ENCODE measurements around the gene SYK.
"Not testable (repeated sequence)": the region's sequence is repeated elsewhere in the genome, so short reads cannot be mapped to it uniquely, and the experiment has no call there.

SYK gene

DNA sequence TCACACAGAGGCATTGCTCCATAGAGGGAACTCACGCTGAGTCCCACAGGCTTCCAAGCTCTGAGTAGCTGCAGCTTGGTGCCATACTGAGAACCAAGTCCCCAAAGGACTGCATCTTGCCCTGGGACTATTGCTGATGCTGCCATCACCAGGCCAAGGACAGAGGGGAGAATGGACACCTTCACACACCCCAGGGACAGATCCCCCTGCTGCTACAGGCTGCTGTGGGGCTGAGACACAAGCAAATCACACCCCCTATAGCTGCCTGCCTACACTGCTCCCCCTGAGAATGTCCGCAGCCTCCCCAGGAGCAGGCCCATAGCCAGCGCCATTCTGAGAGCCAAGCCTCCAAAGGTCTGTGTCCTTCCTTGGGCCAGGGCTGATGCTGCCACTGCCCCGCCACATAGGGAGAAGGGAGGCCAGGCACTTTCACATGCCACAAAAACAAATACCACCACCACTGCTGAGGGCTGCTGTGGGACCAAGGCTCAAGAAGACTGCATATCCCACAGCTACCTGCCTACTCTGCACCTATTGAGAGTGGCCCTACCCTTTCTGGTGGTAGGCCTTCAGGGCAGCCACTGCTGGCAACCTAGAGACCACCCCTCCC lies 81.5 kb downstream of the SYK start:
- DNase-seq: no peak

DNA sequence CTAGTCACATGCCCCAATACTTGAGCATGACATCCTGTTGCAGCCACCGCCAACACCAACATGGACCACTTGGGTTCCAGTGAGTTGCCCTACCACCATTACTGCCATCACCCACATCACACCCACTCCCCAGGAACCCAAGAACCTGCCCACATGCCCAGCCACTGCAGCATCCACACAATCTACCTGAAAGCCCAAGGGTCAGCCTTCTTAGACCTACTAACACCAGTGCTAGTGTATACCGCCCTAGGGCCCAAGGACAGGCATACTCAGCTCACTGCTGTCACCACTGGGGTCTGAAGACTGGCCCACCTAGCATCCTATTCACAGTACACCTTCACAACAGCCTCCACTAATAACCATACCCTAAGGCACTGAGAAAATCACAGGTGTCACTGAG lies 82.0 kb downstream of the SYK start:
- DNase-seq: no peak

DNA sequence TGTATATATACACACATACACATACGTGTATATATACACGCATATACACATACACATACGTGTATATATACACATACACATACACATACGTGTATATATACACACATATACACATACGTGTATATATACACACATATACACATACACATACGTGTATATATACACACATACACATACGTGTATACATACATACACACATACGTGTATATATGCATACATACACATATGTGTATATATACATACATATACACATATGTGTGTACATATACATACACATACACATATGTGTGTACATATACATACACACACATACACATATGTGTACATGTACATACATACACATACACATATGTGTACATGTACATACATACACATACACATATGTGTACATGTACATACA lies 82.6 kb downstream of the SYK start:
- DNase-seq: no peak

DNA sequence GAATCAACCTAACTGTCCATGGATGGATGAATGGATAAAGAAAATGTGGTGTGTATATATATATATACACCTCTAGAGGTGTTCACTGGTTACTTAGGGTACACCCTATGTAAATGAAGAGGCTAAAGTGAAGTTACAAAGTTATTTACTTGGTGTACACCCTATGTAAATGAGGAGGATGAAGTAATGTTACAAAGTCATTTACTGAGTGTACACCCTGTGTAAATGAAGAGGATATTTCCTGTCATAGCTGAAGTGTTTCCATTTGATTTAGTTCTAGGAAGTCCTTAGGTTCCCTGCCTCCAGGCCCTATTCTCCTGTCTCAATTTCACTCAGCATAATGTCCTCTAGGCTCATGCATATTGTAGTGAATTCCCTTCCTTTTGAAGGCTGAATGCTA lies 85.2 kb downstream of the SYK start:
- not testable (repeated sequence) for DNase-seq

DNA sequence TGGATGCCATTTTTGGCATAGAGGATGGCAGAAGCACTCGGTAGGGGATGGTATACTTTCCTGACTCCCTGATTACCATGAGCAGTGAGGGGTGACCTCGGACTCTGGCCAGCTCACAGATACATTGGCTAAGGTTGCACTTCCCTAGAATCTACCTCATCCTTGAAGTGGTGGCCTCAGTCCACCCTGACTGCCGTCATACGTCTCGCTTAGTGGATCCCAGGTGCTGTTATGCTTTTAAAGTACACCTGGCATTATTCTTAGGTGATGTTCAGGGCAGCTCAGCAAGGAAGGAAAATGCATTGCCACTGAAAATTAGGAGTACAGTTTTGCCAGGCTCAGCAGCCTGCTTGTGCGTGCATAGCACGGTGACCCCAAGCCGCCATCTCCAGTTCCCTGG lies 87.3 kb downstream of the SYK start:
- DNase-seq: no peak

DNA sequence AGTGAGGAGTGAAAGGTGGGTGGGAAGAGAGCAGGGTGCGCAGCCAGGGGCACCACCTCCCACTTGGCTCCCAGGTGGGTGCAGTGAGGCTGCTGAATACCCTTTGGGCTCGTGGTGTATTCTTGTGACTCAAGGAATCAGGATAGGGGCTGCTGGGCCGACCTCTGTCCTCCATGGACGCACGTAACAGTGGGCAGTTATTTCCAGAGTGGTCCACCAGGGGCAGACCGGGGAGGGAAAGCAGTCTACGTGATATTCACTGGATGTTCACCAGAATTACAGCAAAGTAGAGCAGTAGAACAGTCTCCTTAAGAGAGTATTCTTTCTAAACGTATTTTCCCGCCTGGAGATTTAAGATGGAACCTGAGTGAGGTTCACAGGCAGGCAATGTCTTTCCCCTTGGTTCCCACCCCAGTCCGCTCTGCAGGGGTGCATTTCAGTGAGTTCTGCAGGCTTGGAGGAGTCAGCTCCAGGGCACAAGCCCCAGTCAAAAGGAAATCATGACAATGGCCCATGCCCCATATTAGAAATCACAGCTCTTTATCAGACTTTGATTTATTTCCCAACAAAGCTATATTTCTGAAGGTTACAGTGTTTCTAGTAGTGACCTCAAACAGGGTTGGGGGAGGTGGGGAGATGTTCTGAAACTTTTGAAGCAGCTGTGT lies 88.7 kb downstream of the SYK start:
- no peak for DNase-seq

DNA sequence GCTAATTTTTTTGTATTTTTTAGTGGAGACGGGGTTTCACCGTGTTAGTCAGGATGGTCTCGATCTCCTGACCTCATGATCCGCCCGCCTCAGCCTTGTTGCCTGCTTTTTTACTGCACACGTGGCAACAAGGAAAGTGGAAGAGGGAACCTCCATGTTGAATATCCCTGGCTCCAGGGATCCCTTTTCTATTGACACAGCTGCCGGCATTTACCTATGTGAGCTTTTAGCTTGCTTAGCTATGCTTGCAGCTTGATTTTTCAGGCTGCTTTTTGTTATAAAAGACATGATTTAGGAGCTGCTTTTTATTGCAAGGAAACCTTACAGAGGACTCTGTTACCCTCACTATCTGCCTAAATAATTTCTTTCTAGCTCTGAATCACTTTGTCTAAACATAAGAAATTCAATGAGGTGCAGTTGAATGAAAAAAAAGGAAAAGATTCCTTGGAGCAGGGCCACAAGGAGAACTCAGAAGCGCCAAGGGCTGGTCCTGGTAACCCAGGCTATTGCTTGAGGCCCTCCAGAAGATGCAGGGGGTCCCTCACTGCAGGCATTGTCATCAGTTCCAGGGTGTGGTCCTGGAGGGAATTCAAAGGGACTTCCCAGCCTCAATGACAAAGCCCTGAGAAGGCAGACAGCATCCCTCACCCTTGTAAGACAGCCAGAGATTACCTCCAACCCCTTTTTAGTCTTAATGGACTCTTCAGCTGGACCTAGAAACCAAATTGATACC lies 89.9 kb downstream of the SYK start:
- no peak for DNase-seq

DNA sequence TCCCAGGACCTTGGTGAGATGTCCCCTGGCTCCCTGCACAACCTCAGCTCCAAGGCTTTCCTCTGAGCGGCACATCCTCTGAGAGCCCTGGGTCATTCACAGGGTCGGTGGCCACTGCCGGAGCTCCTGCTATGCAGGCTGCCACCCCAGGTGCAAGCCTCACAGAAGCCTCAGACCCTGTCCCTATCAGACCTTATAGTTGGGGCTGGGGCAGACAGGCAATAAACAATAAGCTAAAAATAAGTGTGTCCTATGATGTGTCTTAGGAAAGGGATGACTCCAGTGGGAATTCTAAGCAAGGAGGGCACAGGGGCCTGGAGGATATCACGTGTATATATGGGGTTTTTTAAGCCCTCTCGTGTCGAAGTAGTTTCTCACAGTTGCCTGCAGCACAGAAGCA lies 91.3 kb downstream of the SYK start:
- DNase-seq: no peak

DNA sequence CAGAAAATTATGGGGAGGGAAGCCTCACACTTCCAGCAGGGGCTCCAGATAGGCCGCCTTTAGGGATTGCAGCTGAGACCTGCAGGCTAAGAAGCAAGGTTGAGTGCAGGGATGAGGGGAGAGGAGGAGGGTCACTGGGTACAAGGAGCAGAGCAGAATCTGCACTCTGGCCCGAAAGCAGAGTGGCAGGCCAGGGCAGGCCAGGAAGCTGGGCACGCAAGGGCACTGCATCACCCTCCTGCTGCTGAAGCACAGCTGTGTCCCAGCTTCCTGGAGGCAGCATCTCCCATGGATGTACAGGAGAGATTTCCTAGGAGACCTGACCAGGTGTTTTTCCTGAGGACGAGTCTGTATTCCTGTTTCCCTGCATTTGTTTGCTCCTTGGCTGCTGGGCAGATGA lies 92.1 kb downstream of the SYK start:
- no peak for DNase-seq

DNA sequence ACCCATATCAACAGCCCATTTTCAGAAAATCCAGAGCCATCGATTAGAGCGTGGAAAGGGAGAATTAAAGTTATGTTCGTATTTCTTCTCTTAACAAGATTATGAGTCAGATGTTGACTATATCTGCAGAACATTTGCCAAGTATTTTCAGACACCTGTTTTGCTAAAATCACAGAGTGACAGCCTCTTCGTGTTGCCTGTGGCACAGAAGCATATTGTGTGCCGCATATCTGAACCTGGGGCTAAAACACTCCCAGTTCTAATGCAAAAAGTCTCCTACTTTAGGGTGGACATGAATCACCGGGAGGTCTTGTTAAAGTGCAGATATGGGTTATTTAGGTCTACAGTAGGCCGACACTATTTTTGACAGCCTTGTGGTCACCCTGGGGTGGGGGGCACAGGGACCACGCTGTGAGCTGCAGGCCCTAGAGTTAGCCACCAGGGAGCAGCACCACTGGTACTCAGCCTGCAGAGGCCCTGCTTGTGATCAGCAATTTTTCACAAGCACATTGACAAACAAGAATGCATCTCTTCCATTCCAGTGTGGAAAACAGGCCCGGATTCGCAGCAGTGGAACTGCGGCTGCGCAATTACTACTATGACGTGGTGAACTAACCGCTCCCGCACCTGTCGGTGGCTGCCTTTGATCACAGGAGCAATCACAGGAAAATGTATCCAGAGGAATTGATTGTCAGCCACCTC lies 93.5 kb downstream of the SYK start:
- DNase-seq: no peak

DNA sequence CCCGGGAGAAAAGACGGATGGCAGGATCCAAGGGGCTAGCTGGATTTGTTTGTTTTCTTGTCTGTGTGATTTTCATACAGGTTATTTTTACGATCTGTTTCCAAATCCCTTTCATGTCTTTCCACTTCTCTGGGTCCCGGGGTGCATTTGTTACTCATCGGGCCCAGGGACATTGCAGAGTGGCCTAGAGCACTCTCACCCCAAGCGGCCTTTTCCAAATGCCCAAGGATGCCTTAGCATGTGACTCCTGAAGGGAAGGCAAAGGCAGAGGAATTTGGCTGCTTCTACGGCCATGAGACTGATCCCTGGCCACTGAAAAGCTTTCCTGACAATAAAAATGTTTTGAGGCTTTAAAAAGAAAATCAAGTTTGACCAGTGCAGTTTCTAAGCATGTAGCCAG lies 94.2 kb downstream of the SYK start:
- no peak for DNase-seq

DNA sequence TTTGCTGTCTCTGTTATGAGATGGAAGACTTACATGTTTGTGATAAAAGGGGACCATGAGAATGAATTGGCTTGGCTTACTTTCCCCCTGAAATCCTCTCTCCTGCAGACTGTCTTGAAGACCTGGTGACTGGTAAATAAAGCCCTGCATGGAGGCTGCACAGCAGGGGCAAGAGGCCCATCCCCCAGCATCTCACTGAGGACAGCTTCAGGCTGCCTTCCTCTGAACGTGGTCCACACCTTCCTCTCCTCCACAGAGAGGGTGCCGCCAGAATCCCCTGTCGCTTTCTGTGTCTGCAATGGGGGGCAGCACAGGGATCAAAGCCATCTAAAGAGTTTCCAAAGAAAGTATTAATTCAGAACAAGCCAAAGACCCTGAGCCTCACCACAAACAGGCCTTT lies 94.6 kb downstream of the SYK start:
- no peak for DNase-seq

DNA sequence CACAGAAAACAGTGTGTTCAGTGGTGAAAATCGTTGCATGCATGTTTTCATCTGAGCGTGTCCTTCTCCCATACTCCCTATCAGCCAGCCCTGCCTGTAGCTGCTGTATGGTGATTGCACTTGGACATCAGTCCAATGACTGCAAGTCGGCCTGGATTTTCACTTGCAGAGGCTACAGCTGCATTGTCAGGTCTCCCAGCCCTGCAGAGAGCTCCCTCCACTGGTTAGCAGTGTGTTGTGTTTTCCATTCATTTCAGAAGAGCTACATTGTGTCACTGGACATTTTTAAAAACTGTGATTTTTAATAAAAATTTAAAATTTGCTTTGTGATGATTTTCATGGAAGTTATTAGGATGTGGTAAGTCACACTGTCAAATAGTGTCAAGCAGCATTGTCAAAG lies 96.6 kb downstream of the SYK start:
- DNase-seq: no peak

DNA sequence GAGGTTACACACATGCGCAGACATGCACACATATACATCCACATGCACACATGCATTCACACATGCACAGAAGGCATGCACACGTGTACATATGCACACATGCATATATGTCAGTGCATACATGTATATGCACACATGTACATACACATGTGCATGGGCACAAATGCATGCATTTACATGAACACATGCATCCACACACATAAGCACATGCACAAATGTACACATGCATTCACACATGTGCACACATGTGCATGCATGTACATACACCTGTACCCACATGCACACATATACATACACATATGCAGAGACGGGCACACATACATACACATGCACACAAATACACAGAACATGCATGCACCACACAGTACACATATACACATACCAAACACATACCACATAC lies 97.7 kb downstream of the SYK start:
- DNase-seq: no peak

DNA sequence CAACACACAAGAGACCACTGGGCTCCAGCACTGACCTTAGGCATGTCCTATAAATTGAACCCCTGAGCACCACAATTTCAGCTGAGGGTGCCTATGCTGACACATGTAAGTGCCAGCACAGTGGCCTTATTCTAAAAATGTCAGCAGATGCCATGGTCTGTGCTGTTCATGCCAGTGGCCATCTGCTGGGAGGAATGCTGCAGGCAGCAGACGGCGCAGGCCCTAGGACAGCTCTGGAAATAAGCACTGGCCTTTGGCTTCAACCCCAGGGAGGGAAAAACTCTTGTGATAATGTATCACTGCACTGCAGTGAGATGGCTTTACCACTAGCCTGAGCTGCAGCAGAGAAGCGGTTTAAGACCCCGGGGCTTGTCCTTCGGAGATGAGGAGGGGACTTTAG lies 98.5 kb downstream of the SYK start:
- no peak for DNase-seq

DNA sequence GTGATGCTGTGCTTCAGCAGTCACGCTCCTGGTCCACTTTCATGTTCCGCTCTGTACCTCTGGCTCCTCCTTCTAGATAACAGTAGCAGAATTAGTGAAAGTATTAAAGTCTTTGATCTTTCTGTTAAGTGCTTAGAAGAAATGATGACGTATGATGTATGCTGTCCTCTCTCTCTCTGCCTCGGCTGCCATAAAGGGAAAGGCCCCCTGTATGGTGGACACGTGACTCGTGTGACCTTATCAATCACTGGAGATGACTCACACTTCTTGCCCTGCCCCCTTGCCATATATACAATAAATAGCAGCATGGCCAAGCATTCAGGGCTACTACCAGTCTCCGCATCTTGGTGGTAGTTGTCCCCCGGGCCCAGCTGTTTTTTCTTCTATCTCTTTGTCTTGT lies 100.3 kb downstream of the SYK start:
- DNase-seq: no peak

DNA sequence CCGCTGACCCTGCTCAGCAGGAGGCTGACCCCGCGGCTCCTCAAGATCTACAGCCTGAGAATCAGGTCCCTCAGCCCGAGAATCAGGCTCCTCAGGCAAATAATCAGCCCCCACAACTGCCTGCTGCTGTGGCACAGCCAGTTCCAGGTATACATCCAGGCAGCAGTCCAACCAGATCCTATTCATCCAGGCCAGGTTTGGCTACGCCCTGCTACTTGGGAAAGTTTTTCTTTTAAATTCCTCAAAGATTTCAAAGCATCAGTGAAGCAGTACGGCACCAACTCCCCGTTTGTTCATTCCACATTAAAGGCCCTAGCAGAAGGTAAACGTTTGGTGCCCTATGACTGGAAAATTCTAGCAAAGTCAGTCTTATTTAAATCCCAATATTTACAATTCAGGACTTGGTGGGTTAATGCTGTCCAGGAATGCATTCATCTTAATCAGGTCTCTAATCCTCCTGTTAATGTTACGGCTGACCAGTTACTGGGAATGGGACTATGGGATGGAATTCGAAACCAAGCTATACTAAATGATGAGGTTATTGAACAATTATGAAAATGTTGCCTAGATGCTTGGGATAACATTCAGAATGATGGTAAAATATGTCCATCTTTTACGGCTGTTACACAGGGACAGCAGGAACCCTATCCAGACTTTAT lies 102.3 kb downstream of the SYK start:
- no peak for DNase-seq

DNA sequence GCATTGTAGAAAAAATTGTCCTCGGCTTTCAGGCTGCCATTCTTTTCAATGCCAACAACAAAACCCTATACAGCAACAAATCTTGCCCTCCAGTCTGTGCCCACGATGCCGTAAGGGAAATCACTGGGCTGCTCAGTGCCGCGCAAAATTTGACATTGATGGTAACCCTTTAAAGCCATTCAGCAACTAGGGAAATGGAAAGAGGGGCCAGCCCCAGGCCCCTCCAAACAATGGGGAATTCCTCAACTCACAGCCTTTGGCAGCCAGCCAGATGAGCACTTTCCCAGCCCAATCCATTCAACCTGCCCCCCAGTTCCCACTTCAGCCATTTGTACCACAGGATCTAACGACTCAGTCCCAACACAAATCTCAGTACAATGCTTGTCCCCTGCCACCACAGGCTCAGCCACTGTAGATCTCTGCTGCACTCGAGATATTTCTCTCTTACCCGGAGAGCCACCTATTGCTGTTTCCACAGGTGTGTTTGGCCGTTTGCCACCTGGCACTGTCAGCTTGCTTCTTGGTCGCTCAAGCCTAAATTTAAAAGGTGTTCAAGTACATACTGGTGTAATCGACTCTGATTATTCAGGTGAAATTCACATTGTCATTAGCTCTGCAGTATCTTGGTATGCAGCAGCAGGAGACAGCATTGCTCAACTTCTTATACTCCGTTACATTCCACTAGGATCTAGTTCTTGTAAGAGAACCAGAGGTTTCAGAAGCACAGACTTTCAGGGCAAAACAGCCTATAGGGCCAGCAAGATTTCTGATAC lies 103.3 kb downstream of the SYK start:
- DNase-seq: no peak

DNA sequence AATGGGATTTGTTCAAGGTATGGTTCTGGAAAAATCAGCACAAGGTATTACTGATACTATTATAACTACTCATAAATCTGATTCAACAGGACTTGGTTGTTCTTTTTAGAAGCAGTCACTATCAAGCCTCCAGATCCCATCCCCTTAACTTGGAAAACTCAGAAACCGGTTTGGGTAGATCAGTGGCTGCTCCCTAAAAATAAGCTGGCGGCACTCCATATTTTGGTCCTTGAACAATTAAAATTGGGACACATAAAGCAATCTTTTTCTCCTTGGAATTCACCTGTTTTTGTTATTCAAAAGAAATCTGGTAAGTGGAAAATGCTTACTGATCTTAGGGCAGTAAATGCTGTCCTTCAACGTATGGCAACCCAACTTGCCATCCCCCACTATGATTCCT lies 104.2 kb downstream of the SYK start:
- DNase-seq: no peak

DNA sequence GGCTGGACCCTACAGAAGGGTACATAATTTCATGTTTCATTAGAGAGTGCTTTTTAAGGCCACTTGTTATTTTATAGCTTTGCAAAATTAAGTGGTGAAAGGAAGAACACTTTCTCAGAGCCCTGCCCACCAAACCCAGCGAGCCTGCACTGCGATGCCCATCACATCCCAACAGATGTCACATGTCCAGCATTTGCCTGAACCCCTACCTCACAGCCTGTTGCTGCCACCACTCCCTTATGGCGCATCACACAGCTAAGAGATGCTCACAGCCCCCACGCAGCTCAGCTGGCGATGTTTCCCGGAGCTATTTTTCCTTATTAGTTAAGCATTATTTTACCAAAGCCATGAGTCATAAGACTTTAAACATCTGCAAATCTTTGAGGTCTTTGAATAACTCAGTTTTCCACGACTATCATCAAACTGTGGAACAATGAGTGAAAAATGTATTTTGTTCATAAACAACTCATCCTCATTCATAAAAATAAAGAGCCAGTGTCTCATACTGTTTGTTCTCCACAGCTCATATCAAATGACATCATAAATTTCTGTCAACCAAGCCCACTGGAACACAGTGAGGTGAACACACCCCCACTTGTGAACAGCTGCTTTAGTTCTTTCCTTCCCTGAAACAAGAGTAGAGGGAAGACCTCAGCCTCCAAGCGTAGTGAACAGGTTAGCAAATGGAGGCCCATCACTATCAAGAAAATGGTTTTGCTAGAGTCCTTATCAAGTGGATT lies 104.9 kb downstream of the SYK start:
- DNase-seq: no peak

DNA sequence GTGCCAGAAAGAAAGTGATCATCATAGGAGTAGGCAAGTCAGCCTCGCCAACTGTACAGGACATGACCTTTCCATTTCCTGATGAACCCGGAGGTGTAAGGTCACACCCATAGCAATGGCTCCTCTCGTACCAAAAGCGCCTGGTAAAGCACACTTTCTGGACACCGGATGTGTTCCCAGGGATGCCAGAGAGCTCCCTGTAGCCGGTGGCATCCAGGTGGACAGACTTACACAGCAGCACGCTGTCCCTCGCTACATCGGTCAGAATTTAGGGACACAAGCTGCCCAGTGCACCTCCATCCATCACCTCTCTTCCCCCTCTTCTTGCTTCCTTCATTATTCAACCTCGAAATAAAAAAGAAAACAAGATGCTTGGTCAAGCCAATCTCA lies 105.4 kb downstream of the SYK start:
- DNase-seq: no peak

DNA sequence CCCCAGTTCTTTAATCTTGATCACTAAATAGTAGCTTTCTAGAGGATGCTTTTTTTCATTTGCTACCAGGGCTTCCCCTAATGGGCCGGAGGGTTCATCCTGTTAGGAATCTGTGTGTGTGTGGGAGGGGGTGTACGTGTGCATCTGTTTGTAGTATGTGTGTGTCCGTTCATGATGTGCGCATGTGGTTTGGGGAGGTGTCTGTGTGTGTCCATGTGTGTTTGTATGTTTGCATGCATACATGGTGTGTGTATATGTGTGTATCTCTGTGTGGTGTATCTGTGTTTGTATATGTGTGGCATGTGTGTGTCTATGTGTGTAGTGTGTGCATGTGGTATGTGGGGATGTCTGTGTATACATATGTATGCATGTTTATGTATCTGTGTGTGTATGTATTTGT lies 106.2 kb downstream of the SYK start:
- no peak for DNase-seq
